Esophagus (tissue), 2 donors: Measurements from ENCODE around the gene XXYLT1. TPM values are rescaled to one million over a fixed set of nuclear protein-coding genes. Genes with fewer than 3 reads are reported as not detected.

Experiments
- H3K27ac ChIP-seq, 2 donors: one replicate each; pipeline ENCODE4 v1.5.1; 2013; ENCODE audit warnings: low read depth in 2 of 2, mild to moderate bottlenecking in 2 of 2, inconsistent platforms in 1 of 2, low read length in 1 of 2, moderate library complexity in 1 of 2
- H3K27me3 ChIP-seq, 2 donors: one replicate each; pipeline ENCODE4 v1.6.1; 2013; ENCODE audit warnings: low read length in 2 of 2, control low read depth in 1 of 2, mild to moderate bottlenecking in 1 of 2; ENCODE audit not compliant: insufficient read depth in 2 of 2, control insufficient read depth in 1 of 2
- H3K36me3 ChIP-seq, 2 donors: one replicate each; pipeline ENCODE4 v1.6.1; 2013; ENCODE audit warnings: low read length in 1 of 2; ENCODE audit not compliant: control insufficient read depth in 2 of 2, insufficient read depth in 2 of 2
- H3K4me1 ChIP-seq, 2 donors: one replicate each; pipeline ENCODE4 v1.6.1; 2013; ENCODE audit warnings: low read length in 1 of 2; ENCODE audit not compliant: control insufficient read depth in 2 of 2, insufficient read depth in 2 of 2
- H3K4me3 ChIP-seq, 2 donors: one replicate each; pipeline ENCODE4 v1.5.1; 2013; ENCODE audit warnings: low read length in 2 of 2, mild to moderate bottlenecking in 2 of 2, low read depth in 1 of 2, moderate library complexity in 1 of 2
- H3K9me3 ChIP-seq, 2 donors: one replicate each; pipeline ENCODE4 v1.6.1; 2013; ENCODE audit warnings: mild to moderate bottlenecking in 2 of 2, low read depth in 1 of 2, low read length in 1 of 2, moderate library complexity in 1 of 2; ENCODE audit not compliant: control insufficient read depth in 2 of 2, insufficient read depth in 1 of 2
- WGBS, 2 donors: extraction: QIAGEN DNeasy Blood & Tissue Kit; methylation state at CpG; one replicate each; pipeline ENCODE4 v1.1.7; 2013; 5-methylcytosine and 5-hydroxymethylcytosine counted together
- polyA plus RNA-seq, 2 donors: library from polyadenylated mRNA; stranded (reverse); fragments of 200-250 nt; gene quantifications; one replicate each; pipeline ENCODE4 v1.2.3, GENCODE V29; 2013
- donor health status: healthy with polysubstance abuse.
- donor health status: Bipolar disorder and iron deficiency.

Gene XXYLT1
- polyA plus RNA-seq, 2 donors, result 10.2 to 10.4 TPM

GRCh38 chr3:195201295-195201694 lies 69.7 kb downstream of the XXYLT1 start:
- Histone ChIP-seq H3K9me3 (no peaks in the 10 kb centered on the region), H3K27ac (no peak overlapping the region), H3K4me3 (no peak overlapping the region), H3K4me1 (peaks cover 0 to 6% of the 10 kb centered on the region in 2 donors), H3K36me3 (no peaks in the 10 kb centered on the region), H3K27me3 (no peaks in the 10 kb centered on the region)
- 93 to 97% methylated on average over 3 of the region's 3 CpGs for WGBS, 2 donors

GRCh38 chr3:195200010-195200822 lies 70.7 kb downstream of the XXYLT1 start:
- WGBS, 2 donors, result 88 to 95% methylated on average over 14 of the region's 14 CpGs
- Histone ChIP-seq H3K4me3 (no peak overlapping the region), H3K36me3 (no peaks in the 10 kb centered on the region), H3K27me3 (no peaks in the 10 kb centered on the region), H3K4me1 (peaks cover 5 to 12% of the 10 kb centered on the region in 2 donors), H3K9me3 (no peaks in the 10 kb centered on the region), H3K27ac (no peak overlapping the region)

DNA sequence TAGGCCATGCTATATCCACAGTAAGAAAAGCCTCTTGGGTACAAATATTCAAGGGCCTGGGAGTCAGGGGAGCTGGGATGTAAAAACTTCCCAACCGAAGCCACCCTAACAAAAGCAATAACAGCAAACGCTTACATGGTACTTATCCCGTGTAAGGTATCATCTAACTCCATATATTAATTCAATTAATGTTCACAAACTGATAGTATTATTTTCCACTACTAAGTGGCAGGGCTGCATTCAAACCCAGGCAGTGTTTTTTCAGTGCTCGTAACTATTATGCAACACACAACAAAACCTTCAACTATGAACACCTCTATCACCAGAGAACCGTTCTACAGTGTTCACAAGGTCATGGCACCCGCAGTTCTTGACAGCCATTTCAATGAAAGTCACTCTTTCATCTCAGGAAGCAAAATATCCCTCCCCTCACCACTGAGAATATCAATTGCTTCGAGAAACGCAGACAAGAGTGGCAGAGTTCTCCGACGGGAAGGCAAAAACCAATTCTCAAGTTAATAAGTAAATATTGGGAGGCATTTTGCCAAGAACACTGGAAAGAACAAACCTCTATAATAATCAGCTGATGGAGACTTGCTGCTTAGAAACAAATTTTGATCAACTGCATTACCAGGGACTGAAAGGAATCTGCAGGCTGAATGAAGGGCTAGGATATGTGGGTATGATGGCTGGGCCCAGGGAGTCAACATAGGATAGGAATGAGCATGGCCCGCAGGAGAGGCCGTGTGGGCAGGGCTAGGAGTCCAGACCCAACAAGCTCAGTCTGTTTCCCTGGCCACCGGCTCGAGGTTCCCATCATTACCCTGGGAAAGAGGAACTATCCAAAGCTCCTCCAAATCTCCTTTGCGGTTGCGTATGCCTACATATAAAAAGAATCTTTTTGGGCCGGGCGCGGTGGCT lies 72.3 kb downstream of the XXYLT1 start:
- 86 to 93% methylated on average over 19 of the region's 19 CpGs for WGBS, 2 donors
- Histone ChIP-seq H3K36me3 (no peaks in the 10 kb centered on the region), H3K27me3 (no peaks in the 10 kb centered on the region), H3K4me1 (peaks cover 5 to 8% of the 10 kb centered on the region in 2 donors), H3K27ac (peak overlapping the region in 1 of 2 donors; percentile 50), H3K4me3 (no peak overlapping the region), H3K9me3 (no peaks in the 10 kb centered on the region)

DNA sequence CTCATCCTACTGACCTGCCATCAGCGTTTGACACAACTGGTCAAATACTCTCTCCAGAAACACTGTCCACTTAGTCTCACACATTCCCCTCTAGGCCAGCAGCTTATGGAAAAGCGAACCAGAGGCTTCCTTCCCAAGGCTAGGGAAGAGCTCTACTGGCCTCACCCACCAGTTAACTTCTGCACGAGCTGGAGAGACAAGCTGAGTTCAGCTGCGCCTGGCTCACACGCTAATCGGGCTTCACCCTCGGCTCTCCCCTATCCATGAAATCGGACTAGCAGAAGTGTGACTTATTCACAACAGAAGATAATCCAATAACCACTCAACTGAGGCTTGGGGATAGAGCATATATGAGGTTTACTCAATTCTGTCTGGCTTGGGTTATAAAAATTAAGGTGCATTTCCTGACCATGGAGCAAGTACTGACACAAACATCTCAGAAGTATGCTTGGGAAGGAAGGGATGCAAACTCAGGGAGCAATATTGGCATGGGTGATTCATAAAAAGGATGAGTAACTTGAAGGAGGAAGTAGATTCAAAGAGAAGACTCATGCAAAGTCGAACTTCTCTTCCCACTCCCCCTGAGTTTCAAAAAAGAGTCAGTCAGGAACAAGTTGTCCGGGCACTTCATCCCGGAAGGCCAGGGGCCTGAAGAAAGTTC lies 73.1 kb downstream of the XXYLT1 start:
- no peaks in the 10 kb centered on the region for H3K9me3 ChIP-seq
- 85 to 86% methylated on average over 11 of the region's 11 CpGs for WGBS, 2 donors
- peak overlapping the region; percentile 25 to 64 for H3K27ac ChIP-seq
- H3K4me1 ChIP-seq, result peaks cover 5 to 6% of the 10 kb centered on the region in 2 donors
- no peaks in the 10 kb centered on the region for H3K36me3 ChIP-seq
- H3K27me3 ChIP-seq, result no peaks in the 10 kb centered on the region
- H3K4me3 ChIP-seq, result no peak overlapping the region

- H3K9me3 ChIP-seq, result no peaks in the 10 kb centered on the region
- no peaks in the 10 kb centered on the region for H3K36me3 ChIP-seq
- H3K4me1 ChIP-seq, result peaks cover 5 to 6% of the 10 kb centered on the region in 2 donors
- H3K27ac ChIP-seq, result peak overlapping the region; percentile 49 to 51
- no peaks in the 10 kb centered on the region for H3K27me3 ChIP-seq
- H3K4me3 ChIP-seq, result no peak overlapping the region
- 58 to 78% methylated on average over 5 of the region's 5 CpGs for WGBS, 2 donors
Observed at GRCh38 chr3:195196266-195196665, 74.7 kb downstream of the XXYLT1 start.

- no peak overlapping the region for H3K4me3 ChIP-seq
- H3K27ac ChIP-seq, result peak overlapping the region; percentile 12 to 53
- 89 to 92% methylated on average over 17 of the region's 17 CpGs for WGBS, 2 donors
- no peaks in the 10 kb centered on the region for H3K36me3 ChIP-seq
- no peaks in the 10 kb centered on the region for H3K27me3 ChIP-seq
- H3K4me1 ChIP-seq, result peaks cover 5 to 6% of the 10 kb centered on the region in 2 donors
- H3K9me3 ChIP-seq, result no peaks in the 10 kb centered on the region
Observed at GRCh38 chr3:195195321-195196209, 75.4 kb downstream of the XXYLT1 start.

DNA sequence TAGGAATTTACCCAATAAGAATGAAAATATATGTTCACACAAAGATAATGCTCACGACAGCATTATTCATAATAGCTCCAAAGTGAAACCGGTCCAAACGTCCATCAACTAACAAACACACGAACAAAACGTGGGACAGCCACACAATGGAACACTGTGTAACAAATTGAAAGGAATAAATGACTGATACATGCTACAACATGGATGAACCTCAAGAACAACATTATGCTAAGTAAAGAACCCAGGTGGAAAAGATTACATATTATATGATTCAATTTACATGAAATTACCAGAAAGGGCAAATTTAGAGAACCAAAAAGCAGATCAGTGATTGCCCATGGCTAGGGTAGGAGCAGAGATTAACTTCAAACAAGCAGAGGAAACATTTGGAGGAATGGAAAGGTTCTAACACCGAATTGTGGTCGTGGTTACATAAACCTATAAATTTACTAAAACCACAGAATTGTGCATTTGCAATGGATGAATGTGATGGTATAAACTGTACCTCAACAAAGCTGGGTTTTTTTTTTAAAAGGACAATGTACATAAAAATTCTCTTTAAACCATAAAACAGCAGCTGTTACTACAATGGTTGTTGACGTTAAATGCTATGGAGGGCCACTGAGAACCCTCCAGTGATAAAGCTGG lies 76.3 kb downstream of the XXYLT1 start:
- no peaks in the 10 kb centered on the region for H3K36me3 ChIP-seq
- no peak overlapping the region for H3K27ac ChIP-seq

GRCh38 chr3:195191580-195191979 lies 79.4 kb downstream of the XXYLT1 start:
- H3K4me1 ChIP-seq, result peaks cover 6 to 8% of the 10 kb centered on the region in 2 donors
- no peaks in the 10 kb centered on the region for H3K9me3 ChIP-seq
- H3K27me3 ChIP-seq, result no peaks in the 10 kb centered on the region
- no peak overlapping the region for H3K4me3 ChIP-seq
- H3K27ac ChIP-seq, result no peak overlapping the region
- no peaks in the 10 kb centered on the region for H3K36me3 ChIP-seq
- WGBS, 2 donors, result 94 to 100% methylated on average over 1 of the region's 1 CpG

More for the DNA sequence above, 76.3 kb downstream of the XXYLT1 start:
- no peaks in the 10 kb centered on the region for H3K27me3 ChIP-seq
- no peak overlapping the region for H3K4me3 ChIP-seq
- no peaks in the 10 kb centered on the region for H3K9me3 ChIP-seq
- H3K4me1 ChIP-seq, result peaks cover 5 to 6% of the 10 kb centered on the region in 2 donors
- WGBS, 2 donors, result 48 to 56% methylated on average over 8 of the region's 8 CpGs
